Omental fat pad (tissue), 4 donors: ENCODE measurements around the gene GPR68. TPM values are rescaled to one million over a fixed set of nuclear protein-coding genes. Genes with fewer than 3 reads are reported as not detected.

Source experiments
- ATAC-seq: fragments of 150-250 bp; one replicate; pipeline ENCODE4 v1.9.1; 2016; ENCODE audit warnings: mild to moderate bottlenecking, moderate library complexity; ENCODE audit not compliant: low FRiP score
- DNase-seq: peaks from one replicate; pipeline ENCODE4 v3.0.0-alpha.2; 2019; ENCODE audit warnings: low spot score
- CTCF ChIP-seq, 3 donors: fragments of 450-650 bp; IDR thresholded peaks; one replicate each; pipeline ENCODE4 v1.5.1; 2016 to 2017; ENCODE audit warnings: antibody characterized with exemption in 3 of 3, mild to moderate bottlenecking in 3 of 3, moderate library complexity in 2 of 3
- total RNA-seq, 4 donors: library from RNA; depleted of rRNA; stranded (reverse); fragments of >200 nt; gene quantifications; one replicate each; pipeline ENCODE4 v1.1.0, GENCODE V29; 2016

GPR68 gene
- total RNA-seq, 4 donors from 2014 or later = 0.19 to 0.36 (median 0.19) TPM; not detected in 1

- no peak for DNase-seq
These were observed 36.8 kb upstream of the GPR68 start for GRCh38 chr14:91281346-91281745.

GRCh38 chr14:91280129-91280528, 35.6 kb upstream of the GPR68 start:
- ATAC-seq = no peak
- DNase-seq = no peak

More at GRCh38 chr14:91281346-91281745, 36.8 kb upstream of the GPR68 start:
- no peak for TF ChIP-seq CTCF (IDR thresholded peaks at IDR 0.05)
- no peak for ATAC-seq

DNA sequence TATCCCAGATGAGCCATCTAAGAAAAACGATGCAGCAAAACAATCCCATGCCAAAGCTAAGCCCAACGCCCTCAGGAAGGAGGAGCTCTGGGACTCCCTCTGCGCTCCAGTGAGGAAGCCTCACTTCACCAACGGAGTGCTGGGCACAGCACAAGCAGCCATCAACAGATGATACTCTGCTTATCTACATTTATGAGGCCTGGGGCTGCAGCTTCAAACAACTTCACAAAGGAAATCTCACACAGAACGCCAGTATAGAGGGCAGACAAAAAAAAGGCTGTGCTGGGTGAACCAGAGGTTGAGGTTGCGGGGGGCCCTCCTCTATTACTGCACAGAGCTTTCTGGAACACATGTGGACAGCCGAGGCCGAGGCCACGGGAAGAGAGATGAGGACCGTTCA, 34.9 kb upstream of the GPR68 start:
- ATAC-seq (no peak), DNase-seq (no peak)
- no peak for TF ChIP-seq CTCF (IDR thresholded peaks at IDR 0.05)

More at GRCh38 chr14:91280129-91280528, 35.6 kb upstream of the GPR68 start:
- TF ChIP-seq CTCF (IDR thresholded peaks at IDR 0.05) = no peak

- DNase-seq (no peak), ATAC-seq (no peak)
- TF ChIP-seq CTCF (IDR thresholded peaks at IDR 0.05) = no peak
These were observed 33.8 kb upstream of the GPR68 start for GRCh38 chr14:91278383-91278715.

GRCh38 chr14:91277546-91278382, 33.3 kb upstream of the GPR68 start:
- DNase-seq = no peak
- no peak for ATAC-seq
- no peak for TF ChIP-seq CTCF (IDR thresholded peaks at IDR 0.05)

DNA sequence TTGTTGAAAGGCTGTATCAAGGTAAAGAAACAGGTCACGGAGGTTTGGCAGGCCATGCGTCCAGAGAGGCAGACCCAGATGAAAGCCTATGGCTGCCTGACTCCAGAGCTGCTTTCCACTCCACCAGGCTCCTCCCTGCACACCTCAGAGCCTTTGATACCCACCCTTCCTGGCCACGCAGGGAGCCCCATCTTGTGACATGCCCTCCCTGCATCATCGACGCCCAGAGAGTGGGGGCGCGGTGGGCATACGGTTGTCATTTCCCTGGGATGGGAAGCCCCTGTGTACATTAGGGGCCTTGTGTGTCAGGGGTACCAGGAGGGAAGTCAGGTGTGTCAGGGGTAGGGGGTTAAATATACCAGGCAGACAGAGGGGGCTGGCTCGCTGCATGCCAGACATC, 30.3 kb upstream of the GPR68 start:
- DNase-seq (no peak), ATAC-seq (no peak)
- no peak for TF ChIP-seq CTCF (IDR thresholded peaks at IDR 0.05)

DNA sequence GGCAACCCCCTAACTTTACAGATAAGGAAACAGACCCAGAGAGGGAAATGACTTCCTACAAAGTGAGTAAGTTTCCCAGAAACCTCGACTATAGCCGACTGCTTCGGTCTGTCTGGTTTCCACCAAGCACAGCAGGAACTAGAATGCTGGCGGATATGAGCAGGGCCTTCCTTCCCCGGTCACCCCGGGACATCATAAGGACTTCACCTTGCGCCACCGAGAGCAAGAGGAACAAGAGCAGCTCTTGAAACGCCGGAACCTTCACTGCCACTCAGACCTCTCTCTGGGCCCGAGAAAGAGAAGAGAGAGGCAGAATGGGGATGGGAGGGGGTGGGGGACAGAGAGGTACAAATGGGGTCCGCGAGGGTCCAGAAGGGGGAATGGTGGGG, 29.4 kb upstream of the GPR68 start:
- ATAC-seq = no peak
- DNase-seq = no peak
- TF ChIP-seq CTCF (IDR thresholded peaks at IDR 0.05) = no peak
